ENCODE data around the gene RAB11FIP3.

- TF ChIP-seq POLR2A (IDR thresholded peaks at IDR 0.05) (no peak), CTCF (IDR thresholded peaks at IDR 0.05) (no peak)
Measured at GRCh38 chr16:568401-569258, 143.2 kb downstream of the RAB11FIP3 start.
